Mononuclear cell (primary cell): ENCODE results near the gene MEIOSIN. TPM values are rescaled to one million over a fixed set of nuclear protein-coding genes. Genes with fewer than 3 reads are reported as not detected.

Experiments used
- total RNA-seq: library from RNA; depleted of rRNA; stranded (reverse); fragments of >200 nt; gene quantifications from one replicate; pipeline ENCODE4 v1.2.3, GENCODE V29; 2012

MEIOSIN gene
- total RNA-seq, 1 donor: not detected

Other genes starting within 250 kb of the MEIOSIN start
- 1.5 TPM for gene RTN2, start 236.4 kb upstream of the MEIOSIN start, total RNA-seq
- gene PPM1N, start 235.0 kb upstream of the MEIOSIN start, total RNA-seq: 4.3 TPM
- gene VASP, start 226.0 kb upstream of the MEIOSIN start, total RNA-seq: 95.8 TPM
- gene OPA3, start 148.6 kb upstream of the MEIOSIN start, total RNA-seq: 3.4 TPM
- gene GPR4, start 131.2 kb upstream of the MEIOSIN start, total RNA-seq: not detected
- gene EML2, start 94.0 kb upstream of the MEIOSIN start, total RNA-seq: 13.9 TPM
- 1.2 TPM for gene GIPR, start 65.2 kb upstream of the MEIOSIN start, total RNA-seq
- 158 TPM for gene SNRPD2, start 41.5 kb upstream of the MEIOSIN start, total RNA-seq
- 2.5 TPM for gene QPCTL, start 40.8 kb upstream of the MEIOSIN start, total RNA-seq
- 8.0 TPM for gene FBXO46, start 2.5 kb upstream of the MEIOSIN start, total RNA-seq
- gene SIX5, start 35.8 kb downstream of the MEIOSIN start, total RNA-seq: under 0.01 TPM
- gene DMPK, start 49.1 kb downstream of the MEIOSIN start, total RNA-seq: 5.8 TPM
- gene DMWD, start 59.4 kb downstream of the MEIOSIN start, total RNA-seq: 15.2 TPM
- gene RSPH6A, start 81.9 kb downstream of the MEIOSIN start, total RNA-seq: 0.10 TPM
- gene SYMPK, start 129.7 kb downstream of the MEIOSIN start, total RNA-seq: 27.2 TPM
- not detected for gene FOXA3, start 130.9 kb downstream of the MEIOSIN start, total RNA-seq
- gene IRF2BP1, start 152.7 kb downstream of the MEIOSIN start, total RNA-seq: 17.3 TPM
- gene MYPOP, start 169.2 kb downstream of the MEIOSIN start, total RNA-seq: 1.3 TPM
- not detected for gene NANOS2, start 181.3 kb downstream of the MEIOSIN start, total RNA-seq
- gene NOVA2, start 240.4 kb downstream of the MEIOSIN start, total RNA-seq: under 0.01 TPM